GM23338 (cell line): ENCODE data around the gene SAMD8. TPM values are rescaled to one million over a fixed set of nuclear protein-coding genes. Genes with fewer than 3 reads are reported as not detected.
"Not testable (repeated sequence)": the region's sequence is repeated elsewhere in the genome, so short reads cannot be mapped to it uniquely, and the experiment has no call there.

Experiments used
- ATAC-seq: fragments of 200-7000 bp; cut with Tn5 transposase; 3 replicates; pipeline ENCODE4 v1.9.1; 2020
- DNase-seq: peaks from one replicate; pipeline ENCODE4 v3.0.0-alpha.2; 2015; ENCODE audit warnings: low spot score
- H2AFZ ChIP-seq: fragments of 200-600 bp; sonication (generic); 2 replicates; pipeline ENCODE4 v1.8.0; 2016; ENCODE audit warnings: antibody characterized with exemption, mild to moderate bottlenecking, moderate library complexity
- H3F3A ChIP-seq: fragments of 200-600 bp; sonication (generic); replicated peaks from 2 replicates; pipeline ENCODE4 v1.8.0; 2017; ENCODE audit warnings: antibody characterized with exemption, mixed run types, low read depth
- H3K27ac ChIP-seq: fragments of 200-600 bp; sonication (generic); 2 replicates; pipeline ENCODE4 v1.6.1; 2016; ENCODE audit warnings: low read depth
- H3K27me3 ChIP-seq: fragments of 200-600 bp; sonication (generic); 2 replicates; pipeline ENCODE4 v1.8.0; 2016; ENCODE audit warnings: mild to moderate bottlenecking, mixed run types, moderate library complexity; ENCODE audit not compliant: insufficient read depth
- H3K36me3 ChIP-seq: fragments of 200-600 bp; sonication (generic); 2 replicates; pipeline ENCODE4 v1.8.0; 2016; ENCODE audit warnings: mild to moderate bottlenecking; ENCODE audit not compliant: insufficient read depth
- H3K4me1 ChIP-seq: fragments of 200-600 bp; sonication (generic); 2 replicates; pipeline ENCODE4 v1.8.0; 2016; ENCODE audit warnings: mild to moderate bottlenecking, moderate library complexity; ENCODE audit not compliant: insufficient read depth
- H3K4me2 ChIP-seq: fragments of 200-600 bp; sonication (generic); 2 replicates; pipeline ENCODE4 v1.7.1; 2017; ENCODE audit warnings: mixed run types
- H3K4me3 ChIP-seq: fragments of 200-600 bp; sonication (generic); 2 replicates; pipeline ENCODE4 v1.6.1; 2016; ENCODE audit warnings: mixed run types
- H3K79me2 ChIP-seq: fragments of 200-600 bp; sonication (generic); replicated peaks from 2 replicates; pipeline ENCODE4 v1.8.0; 2017; ENCODE audit warnings: mild to moderate bottlenecking; ENCODE audit not compliant: insufficient read depth
- H3K9me2 ChIP-seq: fragments of 200-600 bp; sonication (generic); 2 replicates; pipeline ENCODE4 v1.8.0; 2017; ENCODE audit not compliant: insufficient read depth
- H4K20me1 ChIP-seq: fragments of 200-600 bp; sonication (generic); replicated peaks from 2 replicates; pipeline ENCODE4 v1.8.0; 2017; ENCODE audit warnings: mild to moderate bottlenecking; ENCODE audit not compliant: insufficient read depth
- H3K27ac Mint-ChIP-seq: 2 replicates; pipeline ENCODE4 v1.8.0; 2020; ENCODE audit warnings: inconsistent platforms, mild to moderate bottlenecking, moderate library complexity, mixed read lengths
- H3K27me3 Mint-ChIP-seq: 3 replicates; pipeline ENCODE4 v1.8.0; 2022; ENCODE audit warnings: low read depth, mild to moderate bottlenecking, moderate library complexity, mixed read lengths, inconsistent platforms; ENCODE audit not compliant: insufficient read depth, poor library complexity
- H3K36me3 Mint-ChIP-seq: 3 replicates; pipeline ENCODE4 v1.8.0; 2021; ENCODE audit warnings: low read depth, mild to moderate bottlenecking, inconsistent platforms, moderate library complexity, mixed read lengths
- H3K4me1 Mint-ChIP-seq: 3 replicates; pipeline ENCODE4 v1.8.0; 2020; ENCODE audit warnings: mild to moderate bottlenecking, inconsistent platforms, mixed read lengths
- H3K4me3 Mint-ChIP-seq: 3 replicates; pipeline ENCODE4 v1.8.0; 2021; ENCODE audit warnings: moderate library complexity, mild to moderate bottlenecking, inconsistent platforms, mixed read lengths
- H3K9me3 Mint-ChIP-seq: 3 replicates; pipeline ENCODE4 v1.8.0; 2020; ENCODE audit warnings: moderate library complexity, mild to moderate bottlenecking, inconsistent platforms, mixed read lengths
- NANOG ChIP-seq: IDR thresholded peaks from 2 replicates; pipeline ENCODE4 v1.6.1; 2016; ENCODE audit warnings: antibody characterized with exemption, borderline replicate concordance
- REST ChIP-seq: IDR thresholded peaks from one replicate; pipeline ENCODE4 v1.6.1; 2018; ENCODE audit warnings: antibody characterized with exemption; ENCODE audit not compliant: unreplicated experiment
- polyA plus RNA-seq: library from polyadenylated mRNA; unstranded; fragments of >200 nt; fragmentation: Nextera tagmentation; extraction: Ambion mirVana; gene quantifications from 2 replicates; pipeline ENCODE4 v1.2.1, GENCODE V29; 2016
- total RNA-seq: library from RNA; depleted of rRNA; stranded (reverse); fragments of >200 nt; shearing (Covaris generic); gene quantifications from 2 replicates; pipeline ENCODE4 v1.2.3, GENCODE V29; 2014

The SAMD8 gene
- total and polyA plus RNA-seq, 2 experiments from 2014 or later = 7.8 to 28.4 TPM

DNA sequence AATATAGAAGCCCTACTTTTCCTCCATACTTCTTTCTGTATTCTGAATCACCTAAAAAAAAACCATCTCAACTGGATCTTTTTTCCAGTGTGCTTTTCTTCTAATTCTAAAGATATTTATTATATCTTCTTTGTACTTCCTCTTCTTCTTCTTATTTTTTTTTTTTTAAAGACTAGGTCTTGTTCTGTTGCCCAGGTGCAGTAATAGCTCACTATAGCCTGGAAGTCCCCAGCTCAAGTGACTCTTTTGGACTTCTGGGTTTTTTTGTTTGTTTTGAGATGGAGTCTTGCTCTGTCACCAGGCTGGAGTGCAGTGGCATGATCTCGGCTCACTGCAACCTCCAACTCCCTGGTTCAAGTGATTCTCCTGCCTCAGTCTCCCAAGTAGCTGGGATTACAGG is 17.5 kb downstream of the SAMD8 start:
- H3K27ac ChIP-seq, H3K36me3 ChIP-seq, H3K4me3 ChIP-seq, ATAC-seq, H3K9me3 Mint-ChIP-seq, H3F3A ChIP-seq, H3K4me3 Mint-ChIP-seq, H3K27me3 Mint-ChIP-seq, H3K36me3 Mint-ChIP-seq, H3K4me2 ChIP-seq, H3K4me1 ChIP-seq, DNase-seq, H3K4me1 Mint-ChIP-seq, H3K9me2 ChIP-seq, H3K27me3 ChIP-seq, H4K20me1 ChIP-seq, H2AFZ ChIP-seq, H3K27ac Mint-ChIP-seq: not testable (repeated sequence)
- H3K79me2 ChIP-seq = peaks cover 39% of the 10 kb centered on the region

DNA sequence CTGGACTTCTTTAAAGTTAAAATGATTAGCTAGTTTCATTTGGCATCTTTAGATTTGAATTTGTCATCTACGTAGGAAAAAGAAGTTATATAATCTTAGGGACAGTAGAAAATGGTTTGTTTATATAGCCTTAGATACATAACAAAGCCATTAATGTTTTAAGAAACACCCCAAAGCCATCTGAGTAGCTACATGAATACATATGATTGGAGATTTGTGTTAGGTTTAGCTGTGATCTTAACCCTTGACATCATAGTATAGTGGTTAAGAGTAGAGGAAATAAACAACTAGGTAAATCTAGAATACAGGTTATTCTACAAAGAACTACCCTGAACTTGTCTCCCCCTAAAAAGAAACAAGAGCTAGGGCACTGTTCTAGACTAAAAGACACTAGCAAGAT is 18.1 kb downstream of the SAMD8 start:
- no peaks in the 10 kb centered on the region for H3K27me3 ChIP-seq
- no peaks in the 10 kb centered on the region for H3K27me3 Mint-ChIP-seq
- H4K20me1 ChIP-seq = no peaks in the 10 kb centered on the region; the same call in 1 of the 2 replicates
- H3K4me1 Mint-ChIP-seq = no peaks in the 10 kb centered on the region
- no peak overlapping the region for H2AFZ ChIP-seq
- H3K4me1 ChIP-seq = no peaks in the 10 kb centered on the region; the same call in 1 of the 2 replicates
- H3K9me2 ChIP-seq = no peaks in the 10 kb centered on the region
- H3K36me3 ChIP-seq = no peaks in the 10 kb centered on the region
- H3K79me2 ChIP-seq = peaks cover 40% of the 10 kb centered on the region
- H3K4me3 Mint-ChIP-seq = no peak overlapping the region
- H3K36me3 Mint-ChIP-seq = no peaks in the 10 kb centered on the region; the same call in 2 of the 3 replicates
- H3K4me3 ChIP-seq = no peak overlapping the region
- H3F3A ChIP-seq = no peaks in the 10 kb centered on the region
- no peaks in the 10 kb centered on the region; the same call in 2 of the 3 replicates for H3K9me3 Mint-ChIP-seq
- DNase-seq = no peak
- TF ChIP-seq REST = no peak
- TF ChIP-seq NANOG = no peak
- H3K27ac ChIP-seq = no peak overlapping the region
- no peak for ATAC-seq
- no peak overlapping the region for H3K27ac Mint-ChIP-seq
- no peak overlapping the region for H3K4me2 ChIP-seq

- not testable (repeated sequence) for ATAC-seq, H3K36me3 ChIP-seq, H3K4me3 ChIP-seq, H3K27ac Mint-ChIP-seq, H3K4me1 ChIP-seq, H2AFZ ChIP-seq, H3K9me2 ChIP-seq, DNase-seq, H3K9me3 Mint-ChIP-seq, H3K4me2 ChIP-seq, H3K36me3 Mint-ChIP-seq, H3K4me3 Mint-ChIP-seq, H3K27me3 ChIP-seq, H3K27me3 Mint-ChIP-seq, H3F3A ChIP-seq, H4K20me1 ChIP-seq, H3K27ac ChIP-seq
- H3K79me2 ChIP-seq = peaks cover 64% of the 10 kb centered on the region
- peaks cover 14% of the 10 kb centered on the region for H3K4me1 Mint-ChIP-seq
Observed at GRCh38 chr10:75133701-75134100, 22.2 kb downstream of the SAMD8 start.
